Endothelial cell (in vitro differentiated cells): ENCODE measurements around the gene LAMP2. TPM values are rescaled to one million over a fixed set of nuclear protein-coding genes. Genes with fewer than 3 reads are reported as not detected.
A peak's percentile ranks its signal among the peaks of the same experiment; 100 is the strongest.

Source experiments
- DNase-seq: peaks from one replicate; pipeline ENCODE4 v3.0.0; 2021; ENCODE audit warnings: low spot score
- H3K27ac Mint-ChIP-seq: one replicate; pipeline ENCODE4 v1.8.0; 2021; ENCODE audit warnings: mixed read lengths, inconsistent platforms; ENCODE audit not compliant: unreplicated experiment
- H3K27me3 Mint-ChIP-seq: one replicate; pipeline ENCODE4 v1.8.0; 2021; ENCODE audit warnings: mild to moderate bottlenecking, moderate library complexity, mixed read lengths, inconsistent platforms; ENCODE audit not compliant: unreplicated experiment
- H3K36me3 Mint-ChIP-seq: one replicate; pipeline ENCODE4 v1.8.0; 2021; ENCODE audit warnings: mild to moderate bottlenecking, low read depth, mixed read lengths, inconsistent platforms; ENCODE audit not compliant: unreplicated experiment
- H3K4me1 Mint-ChIP-seq: one replicate; pipeline ENCODE4 v1.8.0; 2021; ENCODE audit warnings: mild to moderate bottlenecking, mixed read lengths, inconsistent platforms; ENCODE audit not compliant: unreplicated experiment
- H3K4me3 Mint-ChIP-seq: one replicate; pipeline ENCODE4 v1.8.0; 2021; ENCODE audit warnings: mild to moderate bottlenecking, mixed read lengths, inconsistent platforms; ENCODE audit not compliant: unreplicated experiment
- H3K9me3 Mint-ChIP-seq: one replicate; pipeline ENCODE4 v1.8.0; 2021; ENCODE audit warnings: mixed read lengths, inconsistent platforms; ENCODE audit not compliant: unreplicated experiment
- CTCF ChIP-seq: fragments of 200-600 bp; sonication (generic); IDR thresholded peaks from one replicate; pipeline ENCODE4 v1.5.0; 2021; ENCODE audit warnings: antibody characterized with exemption; ENCODE audit not compliant: unreplicated experiment
- total RNA-seq: library from RNA; stranded (reverse); fragmentation: NEBNext Ultra II Directional; extraction: Animal tissue kit (Norgen Biotek cat#: 25700); gene quantifications from one replicate; pipeline ENCODE4 v1.2.1, GENCODE V29; 2021; ENCODE audit not compliant: unreplicated experiment

LAMP2 gene
- total RNA-seq, 1 donor from 2014 or later, result 67.5 TPM

- H3K27ac Mint-ChIP-seq, result peak overlapping the region; percentile 94
- H3K27me3 Mint-ChIP-seq, result peaks cover 1% of the 10 kb centered on the region
- peak overlapping the region; percentile 98 for H3K4me3 Mint-ChIP-seq
- no peaks in the 10 kb centered on the region for H3K36me3 Mint-ChIP-seq
- no peak for TF ChIP-seq CTCF
- no peaks in the 10 kb centered on the region for H3K9me3 Mint-ChIP-seq
- DNase-seq, result no peak
- H3K4me1 Mint-ChIP-seq, result peaks cover 10% of the 10 kb centered on the region
Measured at GRCh38 chrX:120468479-120468824, 644 bp downstream of the LAMP2 start.

GRCh38 chrX:120468071-120468470, 1.0 kb downstream of the LAMP2 start:
- Mint-ChIP-seq H3K36me3 (no peaks in the 10 kb centered on the region), H3K27me3 (peaks cover 1% of the 10 kb centered on the region), H3K4me1 (peaks cover 10% of the 10 kb centered on the region), H3K9me3 (no peaks in the 10 kb centered on the region), H3K27ac (peak overlapping the region; percentile 94), H3K4me3 (peak overlapping the region; percentile 98)
- no peak for DNase-seq
- no peak for TF ChIP-seq CTCF

DNA sequence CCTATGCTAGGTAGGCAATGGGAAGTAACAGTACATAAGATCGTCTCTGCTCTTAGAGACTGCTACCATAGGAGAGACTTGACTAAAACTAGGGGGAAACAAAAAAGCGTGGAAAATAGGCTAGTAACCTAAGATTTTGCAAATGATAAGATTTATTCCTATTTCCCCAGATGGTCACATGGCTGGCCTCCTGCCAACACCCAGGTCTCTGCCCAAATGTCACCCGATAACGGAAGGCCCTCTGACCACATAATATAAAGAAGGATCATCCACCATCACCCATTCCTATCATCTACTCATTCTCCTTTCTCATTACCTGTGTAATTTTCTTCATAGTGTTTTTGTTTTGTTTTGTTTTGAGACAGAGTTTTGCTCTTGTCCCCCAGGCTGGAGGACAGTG, 4.7 kb downstream of the LAMP2 start:
- Mint-ChIP-seq H3K9me3 (no peaks in the 10 kb centered on the region), H3K4me1 (peaks cover 10% of the 10 kb centered on the region), H3K27ac (no peak overlapping the region), H3K27me3 (peaks cover 1% of the 10 kb centered on the region), H3K4me3 (no peak overlapping the region), H3K36me3 (no peaks in the 10 kb centered on the region)
- TF ChIP-seq CTCF, result no peak
- no peak for DNase-seq

- no peak for TF ChIP-seq CTCF
- no peak overlapping the region for H3K4me3 Mint-ChIP-seq
- no peaks in the 10 kb centered on the region for H3K36me3 Mint-ChIP-seq
- H3K4me1 Mint-ChIP-seq, result peaks cover 5% of the 10 kb centered on the region
- no peak for DNase-seq
- H3K9me3 Mint-ChIP-seq, result no peaks in the 10 kb centered on the region
- H3K27me3 Mint-ChIP-seq, result no peaks in the 10 kb centered on the region
- H3K27ac Mint-ChIP-seq, result no peak overlapping the region
Measured at GRCh38 chrX:120463241-120463640, 5.9 kb downstream of the LAMP2 start.

GRCh38 chrX:120462370-120462769, 6.7 kb downstream of the LAMP2 start:
- Mint-ChIP-seq H3K4me3 (no peak overlapping the region), H3K4me1 (peaks cover 2% of the 10 kb centered on the region), H3K27me3 (no peaks in the 10 kb centered on the region), H3K36me3 (no peaks in the 10 kb centered on the region), H3K27ac (no peak overlapping the region), H3K9me3 (no peaks in the 10 kb centered on the region)
- TF ChIP-seq CTCF, result no peak
- DNase-seq, result no peak
